ENCODE measurements around the gene CAPZB.

- TF ChIP-seq EZH2phosphoT487 (IDR thresholded peaks at IDR 0.05; ENCODE audit: insufficient read depth, low read depth) (no peak), EZH2 (IDR thresholded peaks at IDR 0.05; ENCODE audit: insufficient read depth, poor library complexity, severe bottlenecking) (no peak)
These were observed 9.8 kb upstream of the CAPZB start for GRCh38 chr1:19495000-19495656.
